NB4 (cell line): ENCODE results near the gene GGACT.

Source experiments
- DNase-seq: peaks from one replicate; pipeline ENCODE4 v3.0.0; 2010; ENCODE audit warnings: low read depth
- H3K4me3 ChIP-seq: one replicate; pipeline ENCODE4 v1.5.1; 2011; ENCODE audit warnings: mild to moderate bottlenecking, low read depth, low read length, moderate library complexity
- MYC ChIP-seq: IDR thresholded peaks from 2 replicates; pipeline ENCODE4 v1.6.1; 2011; ENCODE audit warnings: low read depth, low read length
- POLR2A ChIP-seq: IDR thresholded peaks from 2 replicates; pipeline ENCODE4 v1.6.1; 2011; ENCODE audit warnings: mild to moderate bottlenecking; ENCODE audit not compliant: insufficient read length; ENCODE audit errors: extremely low read depth
- TF ChIP-seq, protein P1 (sequence below): IDR thresholded peaks from 2 replicates; pipeline ENCODE4 v1.6.1; 2011; ENCODE audit warnings: low read depth, low read length
- TF ChIP-seq, protein P2 (sequence below): IDR thresholded peaks from one replicate; pipeline ENCODE4 v1.5.1; 2012; ENCODE audit warnings: low read depth, low read length

Gene GGACT

DNA sequence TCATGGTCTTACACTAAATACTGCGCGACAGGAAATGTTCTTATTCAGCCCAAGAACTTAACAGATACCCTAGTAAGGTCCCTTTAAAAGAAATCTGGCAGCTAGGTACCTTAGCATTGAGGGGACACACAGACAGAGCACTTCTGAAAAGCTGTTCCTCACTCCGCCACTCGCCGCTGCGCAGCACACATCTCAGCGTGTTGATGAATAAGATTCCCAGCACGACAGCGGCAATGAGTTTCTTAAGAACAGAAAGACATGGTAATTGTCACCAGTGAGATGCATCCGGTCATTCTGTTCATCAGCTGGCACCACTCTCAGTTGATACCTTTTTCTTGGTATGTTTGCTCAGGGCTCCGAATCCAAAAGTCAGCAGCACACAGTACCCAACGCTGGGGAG is 46.1 kb upstream of the GGACT start:
- no peak overlapping the region for H3K4me3 ChIP-seq
- no peak for DNase-seq
- no peak for TF ChIP-seq POLR2A
- no peak for TF ChIP-seq MYC
- TF ChIP-seq, protein P1, sequence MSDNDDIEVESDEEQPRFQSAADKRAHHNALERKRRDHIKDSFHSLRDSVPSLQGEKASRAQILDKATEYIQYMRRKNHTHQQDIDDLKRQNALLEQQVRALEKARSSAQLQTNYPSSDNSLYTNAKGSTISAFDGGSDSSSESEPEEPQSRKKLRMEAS: no peak
- TF ChIP-seq, protein P2, sequence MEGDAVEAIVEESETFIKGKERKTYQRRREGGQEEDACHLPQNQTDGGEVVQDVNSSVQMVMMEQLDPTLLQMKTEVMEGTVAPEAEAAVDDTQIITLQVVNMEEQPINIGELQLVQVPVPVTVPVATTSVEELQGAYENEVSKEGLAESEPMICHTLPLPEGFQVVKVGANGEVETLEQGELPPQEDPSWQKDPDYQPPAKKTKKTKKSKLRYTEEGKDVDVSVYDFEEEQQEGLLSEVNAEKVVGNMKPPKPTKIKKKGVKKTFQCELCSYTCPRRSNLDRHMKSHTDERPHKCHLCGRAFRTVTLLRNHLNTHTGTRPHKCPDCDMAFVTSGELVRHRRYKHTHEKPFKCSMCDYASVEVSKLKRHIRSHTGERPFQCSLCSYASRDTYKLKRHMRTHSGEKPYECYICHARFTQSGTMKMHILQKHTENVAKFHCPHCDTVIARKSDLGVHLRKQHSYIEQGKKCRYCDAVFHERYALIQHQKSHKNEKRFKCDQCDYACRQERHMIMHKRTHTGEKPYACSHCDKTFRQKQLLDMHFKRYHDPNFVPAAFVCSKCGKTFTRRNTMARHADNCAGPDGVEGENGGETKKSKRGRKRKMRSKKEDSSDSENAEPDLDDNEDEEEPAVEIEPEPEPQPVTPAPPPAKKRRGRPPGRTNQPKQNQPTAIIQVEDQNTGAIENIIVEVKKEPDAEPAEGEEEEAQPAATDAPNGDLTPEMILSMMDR: no peak

DNA sequence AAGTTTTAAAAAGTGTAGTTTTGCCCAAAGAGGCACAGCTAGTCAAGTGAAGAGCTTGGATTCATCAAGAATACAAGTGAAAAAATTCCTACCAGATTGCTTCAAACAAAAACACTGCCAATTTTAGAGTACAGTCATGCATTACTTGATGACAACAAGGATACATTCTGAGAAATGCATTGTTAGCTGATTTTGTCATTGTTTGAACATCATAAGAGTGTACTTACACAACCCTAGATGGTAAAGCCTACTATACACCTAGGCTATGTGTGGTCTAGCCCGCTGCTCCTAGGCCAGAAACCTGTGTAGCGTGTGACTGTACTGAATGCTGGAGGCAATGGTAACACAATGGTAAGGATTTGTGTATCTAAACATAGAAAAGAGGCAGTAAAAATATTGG is 44.9 kb upstream of the GGACT start:
- no peak overlapping the region for H3K4me3 ChIP-seq
- TF ChIP-seq, protein P2: no peak
- TF ChIP-seq POLR2A: no peak
- no peak for TF ChIP-seq MYC
- TF ChIP-seq, protein P1: no peak
- DNase-seq: no peak

DNA sequence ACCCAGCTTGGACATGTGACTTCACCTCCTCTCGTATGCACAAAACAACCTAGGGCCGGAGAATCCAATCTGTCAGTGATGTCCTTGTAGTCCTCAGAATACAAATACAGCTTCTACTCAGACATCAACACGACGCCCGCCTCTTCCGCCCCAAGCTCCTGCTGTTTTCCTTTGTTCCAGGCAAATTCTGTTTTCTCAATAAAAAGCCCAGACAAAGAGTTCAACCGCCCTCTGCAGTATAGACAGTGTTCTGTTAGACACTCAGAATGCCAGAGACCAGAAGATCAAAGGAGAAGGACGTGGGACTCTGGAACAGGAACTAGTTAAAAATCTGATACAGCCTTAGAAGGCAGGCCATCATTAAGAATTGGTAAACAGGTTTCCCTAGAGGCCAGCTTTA is 42.0 kb upstream of the GGACT start:
- no peak overlapping the region for H3K4me3 ChIP-seq
- no peak for TF ChIP-seq MYC
- TF ChIP-seq, protein P1: no peak
- TF ChIP-seq, protein P2: no peak
- TF ChIP-seq POLR2A: no peak
- DNase-seq: no peak

DNA sequence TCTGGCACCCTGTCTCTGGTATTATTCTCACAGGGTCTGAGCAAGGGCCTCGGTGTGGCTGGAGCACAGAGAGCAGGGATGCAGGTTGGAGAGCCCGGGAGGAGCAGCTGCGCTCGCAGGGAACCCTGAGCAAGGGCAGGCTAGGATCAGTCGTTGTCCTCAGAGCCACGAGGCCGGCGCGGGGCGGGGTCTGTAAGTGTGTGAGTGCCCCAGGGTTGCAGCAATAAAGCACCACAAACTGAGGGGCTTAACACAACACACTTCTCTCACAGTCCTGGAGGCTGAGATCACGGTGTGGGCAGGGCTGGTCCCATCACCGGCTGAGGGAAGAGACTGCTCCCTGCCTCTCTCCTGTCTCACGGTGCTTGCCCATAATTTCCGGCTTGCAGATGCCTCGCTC is 38.5 kb upstream of the GGACT start:
- H3K4me3 ChIP-seq: no peak overlapping the region
- no peak for TF ChIP-seq POLR2A
- no peak for TF ChIP-seq MYC
- TF ChIP-seq, protein P1: no peak
- TF ChIP-seq, protein P2: no peak
- no peak for DNase-seq

DNA sequence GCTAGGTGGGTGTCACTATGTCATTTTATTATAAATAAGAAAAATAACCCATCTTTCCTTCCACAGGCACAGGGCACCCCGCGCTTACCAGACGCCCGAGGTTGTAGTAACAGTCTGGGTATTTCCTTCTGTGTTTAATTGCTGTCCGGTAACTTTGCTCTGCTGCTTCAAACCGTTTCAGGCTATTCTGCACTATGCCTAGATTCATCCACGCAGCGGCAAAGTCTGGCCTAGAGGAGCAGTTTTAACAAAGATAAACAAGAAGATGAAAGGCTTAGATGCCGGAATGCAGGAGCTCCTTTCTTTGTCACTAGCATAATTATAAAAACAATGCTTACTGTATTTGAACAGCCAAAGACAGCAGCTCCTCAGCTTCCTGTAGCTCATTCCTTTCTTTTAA is 36.9 kb upstream of the GGACT start:
- TF ChIP-seq, protein P1: no peak
- TF ChIP-seq MYC: no peak
- TF ChIP-seq, protein P2: no peak
- no peak for TF ChIP-seq POLR2A
- no peak for DNase-seq

DNA sequence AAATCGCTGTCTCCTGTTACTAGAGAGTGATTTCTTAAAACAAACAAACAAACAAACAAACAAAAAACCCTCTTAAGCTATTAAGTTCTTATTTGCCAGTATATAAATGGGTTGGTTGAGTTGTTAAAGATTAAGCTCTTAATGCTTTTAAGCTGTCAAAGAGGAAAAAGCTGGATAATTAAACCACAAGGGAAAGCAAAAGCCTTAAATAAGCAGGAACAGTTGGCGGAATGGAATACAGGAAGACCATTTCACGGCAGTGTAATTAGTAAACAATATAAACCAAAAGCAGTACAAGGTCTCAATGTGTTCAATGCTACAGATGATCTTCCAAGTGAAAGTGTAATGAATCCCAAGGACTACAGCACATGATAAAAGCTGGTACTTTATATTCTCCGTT is 32.2 kb upstream of the GGACT start:
- TF ChIP-seq POLR2A (no peak), MYC (no peak)
- TF ChIP-seq, protein P2: no peak
- TF ChIP-seq, protein P1: no peak
- H3K4me3 ChIP-seq: no peak overlapping the region
- no peak for DNase-seq

More for the DNA sequence above, 36.9 kb upstream of the GGACT start:
- no peak overlapping the region for H3K4me3 ChIP-seq
